Keratinocyte (primary cell): ENCODE measurements around the gene THSD7B.

Experiments used
- EZH2 ChIP-seq: IDR thresholded peaks from one replicate; pipeline ENCODE4 v1.6.1; 2012; ENCODE audit warnings: inconsistent platforms, mild to moderate bottlenecking, low read length, moderate library complexity
- TF ChIP-seq, protein P1 (sequence below), 3 experiments: IDR thresholded peaks in 1 of 3; conservative IDR thresholded peaks in 1 of 3; optimal IDR thresholded peaks in 1 of 3; 2 replicates in 2 of 3; 3 replicates in 1 of 3; pipeline versions ENCODE3 to v1.5.1; 2011; ENCODE audit warnings: low read length in 3 of 3, mild to moderate bottlenecking in 3 of 3, moderate library complexity in 2 of 3, control low read depth in 1 of 3, inconsistent platforms in 1 of 3; ENCODE audit not compliant: insufficient read depth in 2 of 3; ENCODE audit errors: extremely low read depth in 1 of 3

DNA sequence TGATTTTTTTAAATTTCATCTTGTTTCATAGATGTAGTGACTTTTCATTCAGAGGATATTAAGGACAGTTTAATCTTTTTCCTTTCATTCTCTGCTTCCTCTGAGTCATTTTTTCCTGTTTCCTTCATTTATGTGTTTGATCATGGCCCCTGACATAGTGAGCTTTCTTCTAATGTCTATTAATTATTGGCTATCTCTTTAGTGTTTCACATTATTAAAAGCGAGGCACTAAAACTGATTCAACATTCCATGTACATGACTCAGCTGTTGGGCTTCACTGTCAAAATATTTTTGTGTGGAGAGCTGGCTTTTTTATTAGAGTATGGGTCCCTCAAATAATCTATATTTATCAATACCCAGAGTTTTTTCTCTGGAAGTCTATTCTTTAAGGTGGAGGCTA is 125.8 kb downstream of the THSD7B start:
- TF ChIP-seq, protein P1, sequence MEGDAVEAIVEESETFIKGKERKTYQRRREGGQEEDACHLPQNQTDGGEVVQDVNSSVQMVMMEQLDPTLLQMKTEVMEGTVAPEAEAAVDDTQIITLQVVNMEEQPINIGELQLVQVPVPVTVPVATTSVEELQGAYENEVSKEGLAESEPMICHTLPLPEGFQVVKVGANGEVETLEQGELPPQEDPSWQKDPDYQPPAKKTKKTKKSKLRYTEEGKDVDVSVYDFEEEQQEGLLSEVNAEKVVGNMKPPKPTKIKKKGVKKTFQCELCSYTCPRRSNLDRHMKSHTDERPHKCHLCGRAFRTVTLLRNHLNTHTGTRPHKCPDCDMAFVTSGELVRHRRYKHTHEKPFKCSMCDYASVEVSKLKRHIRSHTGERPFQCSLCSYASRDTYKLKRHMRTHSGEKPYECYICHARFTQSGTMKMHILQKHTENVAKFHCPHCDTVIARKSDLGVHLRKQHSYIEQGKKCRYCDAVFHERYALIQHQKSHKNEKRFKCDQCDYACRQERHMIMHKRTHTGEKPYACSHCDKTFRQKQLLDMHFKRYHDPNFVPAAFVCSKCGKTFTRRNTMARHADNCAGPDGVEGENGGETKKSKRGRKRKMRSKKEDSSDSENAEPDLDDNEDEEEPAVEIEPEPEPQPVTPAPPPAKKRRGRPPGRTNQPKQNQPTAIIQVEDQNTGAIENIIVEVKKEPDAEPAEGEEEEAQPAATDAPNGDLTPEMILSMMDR (optimal IDR thresholded peaks at IDR 0.05 in 1 of 3, IDR thresholded peaks at IDR 0.05 in 1 of 3, conservative IDR thresholded peaks at IDR 0.05 in 1 of 3; ENCODE audit: extremely low read depth in 1 of 3, insufficient read depth in 2 of 3, low read length in 3 of 3): no peak
- no peak for TF ChIP-seq EZH2
